HG03045 (cell line): ENCODE results near the gene MANSC4.

ENCODE experiments used
- ATAC-seq: cut with Tn5 transposase; IDR thresholded peaks from one replicate; pipeline ENCODE4 v1.9.1; 2021; ENCODE audit warnings: mild to moderate bottlenecking, moderate library complexity; ENCODE audit not compliant: unreplicated experiment

MANSC4 gene

GRCh38 chr12:27779920-27780611, at the start of gene MANSC4, which contains the start of gene KLHL42:
MANSC4 (minus strand) TSS chr12:27780236; CDS start chr12:27771276, 8,960 bp downstream.
KLHL42 (plus strand) TSS chr12:27780233; CDS start chr12:27780331, 98 bp downstream.
- ATAC-seq = peak; percentile 78

GRCh38 chr12:27828196-27828595, 48.2 kb upstream of the MANSC4 start:
- ATAC-seq = no peak

DNA sequence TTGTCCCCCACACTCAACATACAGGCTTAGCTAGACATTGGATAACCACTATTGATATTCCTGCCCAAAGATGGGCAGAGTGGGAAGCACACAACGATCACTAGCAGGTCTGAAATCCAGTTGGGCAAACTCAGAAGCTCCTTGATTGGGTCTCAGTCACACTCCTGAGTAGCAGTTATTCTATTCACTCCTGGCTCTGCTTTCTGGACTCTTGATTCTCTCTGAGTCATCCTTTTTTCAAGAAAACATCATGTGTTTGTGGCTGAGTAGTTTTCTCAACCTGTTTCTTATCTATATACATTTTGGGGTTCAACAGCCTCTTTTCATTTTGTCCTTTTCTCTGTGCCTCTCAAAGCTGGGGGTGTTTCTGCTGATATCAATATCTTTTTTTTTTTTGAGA, 46.0 kb upstream of the MANSC4 start:
- no peak for ATAC-seq

DNA sequence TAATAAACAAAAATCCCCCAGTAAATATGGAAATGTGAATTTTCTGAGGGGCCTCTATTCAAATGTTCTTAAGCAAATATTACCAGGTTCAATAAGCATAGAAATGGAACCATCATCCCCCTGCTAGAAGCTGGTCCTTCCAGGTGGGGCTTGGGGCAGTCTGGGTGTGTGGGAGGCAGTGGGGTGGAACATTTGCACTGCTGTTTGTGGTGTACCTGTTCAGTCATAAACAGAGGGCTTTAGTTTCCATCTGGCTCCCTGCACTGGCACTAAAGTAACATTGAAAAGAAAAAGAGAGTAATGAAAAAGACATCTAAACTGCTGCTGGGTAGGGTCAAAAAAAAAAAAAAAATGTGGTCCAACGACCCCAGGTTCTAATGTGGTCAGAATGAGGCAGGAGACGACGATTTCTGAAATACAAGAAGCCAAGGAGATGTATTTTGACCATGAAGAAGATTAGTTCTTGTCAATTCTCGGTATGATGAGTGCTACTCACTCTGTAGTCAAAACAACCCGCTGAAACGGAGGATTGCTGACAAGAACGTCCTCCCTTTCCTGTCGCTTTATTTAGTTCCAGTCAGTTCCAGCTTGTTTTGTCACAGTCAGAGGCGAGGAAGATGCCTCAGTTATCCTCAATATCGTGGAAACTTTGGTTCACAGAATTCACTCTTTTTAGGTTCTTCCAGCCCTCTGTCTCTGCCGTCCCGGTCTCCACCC, 44.2 kb upstream of the MANSC4 start:
- peak; percentile 67 for ATAC-seq

- ATAC-seq = no peak
Measured at GRCh38 chr12:27823038-27823437, 43.0 kb upstream of the MANSC4 start.

DNA sequence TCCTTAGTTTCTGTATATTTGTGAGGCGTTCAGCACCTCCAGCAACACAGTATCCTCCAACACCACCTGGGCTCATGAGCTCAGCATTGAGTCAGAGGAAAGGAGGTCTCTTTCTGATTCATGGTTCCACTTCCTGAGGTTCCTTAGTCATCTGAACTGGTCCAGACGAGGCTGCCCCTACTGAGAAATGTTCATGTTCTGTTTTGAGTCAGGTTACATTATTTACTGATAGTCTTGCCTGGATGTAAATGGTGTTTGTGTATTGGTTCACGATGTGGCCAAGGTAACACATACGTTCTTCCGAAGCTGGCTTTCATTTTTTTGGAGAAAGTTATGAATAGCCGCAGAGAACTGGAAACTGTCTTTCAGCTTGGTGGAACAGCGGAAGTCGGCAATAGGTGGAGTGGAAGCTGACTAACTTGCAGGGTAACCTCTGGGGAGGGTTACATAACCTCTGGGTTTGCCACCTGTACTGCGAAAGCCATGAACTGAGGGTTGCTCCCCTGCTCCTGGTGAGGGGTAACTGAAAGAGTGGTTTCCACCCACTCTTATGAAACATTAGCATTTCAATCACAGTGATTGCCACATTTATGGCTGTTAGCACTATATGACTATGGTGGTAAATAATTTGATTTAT, 42.2 kb upstream of the MANSC4 start:
- ATAC-seq = peak; percentile 72

DNA sequence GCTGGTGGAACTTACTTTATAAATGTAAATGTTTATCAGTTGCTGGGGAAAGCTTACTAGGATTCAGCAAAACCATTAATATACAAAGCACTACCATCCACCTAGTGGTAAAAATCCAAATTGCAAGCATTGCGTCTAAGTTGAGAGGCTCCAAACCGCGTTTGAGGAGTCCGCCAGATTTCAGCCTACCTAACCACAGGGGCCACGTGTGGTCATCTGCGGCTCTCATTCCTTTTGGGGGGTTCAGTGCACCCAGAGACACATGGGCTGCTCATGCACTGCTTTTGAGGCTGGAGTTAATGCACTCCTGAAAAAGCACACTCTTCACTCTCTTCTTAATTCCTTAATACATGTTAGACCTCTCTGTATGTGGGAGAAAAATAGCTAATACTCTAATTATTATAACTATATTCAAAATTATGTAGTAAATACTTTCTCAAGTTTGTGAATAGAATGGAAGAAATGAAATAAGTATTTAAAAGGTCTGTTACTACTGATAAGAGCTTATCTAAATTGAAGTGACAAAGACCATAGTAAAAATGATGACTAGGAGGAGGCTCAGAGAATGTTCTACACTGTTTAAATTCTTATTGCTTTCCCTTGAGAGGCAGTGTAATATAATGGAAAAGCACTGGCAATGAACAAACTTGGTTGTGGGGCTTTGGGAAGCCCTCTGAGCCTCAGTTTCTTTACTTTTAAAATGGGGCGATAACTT, 41.4 kb upstream of the MANSC4 start:
- no peak for ATAC-seq

- no peak for ATAC-seq
Measured at GRCh38 chr12:27820564-27820963, 40.5 kb upstream of the MANSC4 start.

DNA sequence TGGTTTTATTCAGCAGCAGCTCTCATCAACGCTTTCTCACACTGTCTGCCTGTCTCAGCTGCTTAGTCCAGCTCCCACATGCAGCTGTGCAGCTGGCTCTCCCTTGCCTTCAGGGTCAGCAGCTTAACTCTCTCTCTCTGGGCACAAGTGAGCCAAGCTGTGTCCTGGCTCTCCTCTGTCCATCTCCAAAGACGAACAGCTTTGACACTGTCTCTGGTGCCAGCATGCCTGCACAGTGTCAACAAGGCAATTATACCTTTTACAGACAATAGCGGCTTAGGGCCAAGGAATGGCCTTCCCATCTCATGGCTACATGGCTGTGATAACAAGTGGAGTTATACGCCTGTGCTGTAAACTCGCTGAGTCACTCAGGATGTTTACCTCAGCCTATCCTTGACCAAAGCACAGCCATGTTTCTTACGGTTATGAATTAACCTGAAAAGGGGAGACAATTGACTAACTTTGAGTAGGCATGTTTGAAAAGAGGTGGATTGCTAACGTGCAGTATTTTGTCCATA, 38.4 kb upstream of the MANSC4 start:
- no peak for ATAC-seq

DNA sequence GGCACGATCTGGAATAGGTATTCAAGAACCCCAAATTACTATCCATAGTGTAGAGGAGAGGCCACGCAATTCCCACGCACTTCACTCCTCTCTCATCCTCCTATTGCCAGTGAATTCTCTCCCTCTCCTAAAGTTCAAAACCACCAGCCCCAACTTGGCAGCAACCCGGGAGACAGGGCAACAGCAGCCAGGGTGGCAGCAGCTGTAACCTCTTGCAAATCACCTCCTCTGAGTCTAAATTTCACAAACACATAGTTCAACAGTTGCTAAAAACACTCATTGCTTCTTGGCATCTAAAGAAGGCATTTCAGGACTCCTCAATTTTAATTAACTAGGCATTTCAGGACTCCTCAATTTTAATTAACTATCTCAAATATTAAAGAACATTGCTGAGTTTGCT, 37.7 kb upstream of the MANSC4 start:
- ATAC-seq = no peak

DNA sequence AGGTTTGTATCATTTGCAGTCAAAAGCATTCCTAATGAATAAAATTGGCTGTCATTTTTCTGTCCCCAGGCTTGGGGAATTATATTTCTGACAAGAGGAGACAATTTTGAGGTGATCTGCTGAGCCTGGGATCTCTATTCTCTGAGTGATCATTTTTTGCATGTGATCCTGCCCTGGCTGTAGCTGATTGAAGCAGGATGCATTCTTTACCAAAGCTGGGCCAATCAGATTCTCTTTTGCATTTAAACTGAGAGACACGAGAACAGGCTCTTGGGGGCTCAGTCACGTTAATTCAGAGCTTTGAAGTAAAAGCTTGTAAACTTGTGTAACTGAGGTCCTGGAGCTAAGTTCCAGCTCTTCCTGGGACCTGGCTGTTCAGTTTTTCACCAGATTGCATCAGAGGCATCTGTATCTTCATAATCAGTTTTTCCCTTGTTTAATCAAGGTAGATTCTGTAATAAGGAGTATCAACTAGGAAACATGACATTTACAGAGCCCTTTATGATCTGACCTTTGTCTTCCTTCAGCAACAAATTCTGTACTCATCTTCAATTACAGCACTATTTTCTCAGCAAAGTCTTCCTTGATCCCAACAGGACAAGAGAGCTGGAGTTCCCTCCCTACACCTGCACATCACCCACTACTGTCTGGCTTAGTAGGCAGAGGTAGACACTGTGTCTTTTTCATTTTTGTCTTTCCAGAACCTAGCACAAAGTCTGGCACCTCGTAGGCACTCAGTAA, 35.0 kb upstream of the MANSC4 start:
- no peak for ATAC-seq

DNA sequence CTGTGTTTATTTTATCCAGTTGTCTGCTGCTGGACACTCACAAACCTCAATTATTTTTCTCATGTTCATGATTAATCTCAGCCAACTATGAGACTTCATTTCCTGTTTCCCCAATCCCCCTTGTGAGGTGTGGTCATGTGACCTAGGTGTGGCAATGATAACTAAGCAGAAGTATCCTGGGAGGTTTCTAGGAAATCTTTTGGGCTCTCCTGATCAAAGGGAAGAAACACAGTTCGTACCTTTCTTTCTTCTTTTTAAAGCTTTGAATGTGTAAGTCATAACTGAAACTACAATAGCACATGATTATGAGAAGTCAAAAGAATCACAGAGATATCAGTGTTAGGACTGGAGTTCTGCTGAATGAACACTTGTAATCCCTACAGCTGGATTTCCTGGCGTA, 34.4 kb upstream of the MANSC4 start:
- no peak for ATAC-seq

DNA sequence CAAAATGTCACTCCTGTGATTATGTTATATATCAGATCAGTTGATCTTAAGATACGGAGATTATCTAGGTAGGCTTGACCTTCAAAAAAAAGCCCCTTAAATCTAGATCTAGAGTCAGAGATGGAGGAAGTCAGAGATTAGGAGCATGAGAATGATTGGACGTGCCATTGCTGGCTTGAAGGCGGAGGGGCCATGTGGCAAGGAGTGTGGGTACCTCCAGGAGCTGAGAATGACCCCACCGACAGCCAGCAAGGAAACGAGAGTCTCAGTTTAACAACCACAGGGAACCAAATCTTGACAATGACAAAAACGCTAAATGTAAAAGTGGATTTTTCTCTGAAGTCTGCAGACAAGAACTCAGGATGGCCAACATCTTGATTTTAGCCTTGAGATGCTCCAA, 32.5 kb upstream of the MANSC4 start:
- no peak for ATAC-seq

GRCh38 chr12:27810756-27811155, 30.7 kb upstream of the MANSC4 start:
- no peak for ATAC-seq

GRCh38 chr12:27808841-27809240, 28.8 kb upstream of the MANSC4 start:
- ATAC-seq = no peak

DNA sequence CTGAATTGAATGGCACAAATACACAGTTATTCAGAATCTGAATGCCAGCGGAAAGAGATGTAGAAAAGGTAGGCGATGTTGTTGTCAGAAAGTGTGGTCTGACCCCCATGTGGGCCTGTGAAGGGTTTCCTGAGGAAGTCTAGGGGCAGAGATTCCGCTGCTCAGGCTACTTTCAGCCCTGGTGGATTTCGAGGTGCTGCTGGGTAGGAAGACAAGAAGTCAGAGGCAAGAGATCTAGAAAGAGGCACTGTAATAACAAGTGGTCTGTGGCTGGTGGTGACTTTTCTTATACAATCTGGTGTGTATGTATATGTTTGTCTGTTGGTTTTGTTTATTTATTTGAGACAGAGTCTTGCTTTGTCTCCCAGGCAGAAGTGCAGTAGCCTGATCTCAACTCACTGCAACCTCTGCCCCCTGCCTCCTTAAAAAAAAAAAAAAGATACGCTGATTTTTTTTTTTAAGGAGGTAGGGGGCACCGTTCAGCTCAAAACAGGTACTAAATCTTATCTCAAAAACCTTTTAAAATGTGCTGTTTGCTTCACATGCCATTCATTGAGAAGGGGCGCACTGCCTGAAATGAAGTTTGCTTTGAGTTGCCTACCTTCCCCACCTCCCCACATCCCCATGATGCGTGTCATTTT, 27.1 kb upstream of the MANSC4 start:
- no peak for ATAC-seq

DNA sequence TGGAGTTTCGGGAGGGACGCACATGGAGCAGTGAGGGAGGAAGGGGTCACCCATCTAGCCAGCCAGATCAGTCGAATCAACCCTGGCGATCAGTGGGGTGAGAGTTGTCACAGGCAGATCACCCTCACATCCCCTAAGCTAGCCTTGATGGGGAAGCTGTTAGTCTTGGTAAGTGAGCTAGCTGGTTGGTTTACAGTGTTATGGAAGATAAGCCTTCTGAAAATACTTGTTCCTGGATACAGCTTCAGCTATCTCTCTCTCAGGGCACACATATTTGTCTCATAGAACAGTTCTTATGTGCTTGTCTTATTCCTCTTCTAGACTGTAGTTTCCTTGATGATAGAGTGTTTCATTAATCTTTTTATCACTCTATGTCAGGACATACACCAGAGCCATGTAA, 26.2 kb upstream of the MANSC4 start:
- no peak for ATAC-seq

DNA sequence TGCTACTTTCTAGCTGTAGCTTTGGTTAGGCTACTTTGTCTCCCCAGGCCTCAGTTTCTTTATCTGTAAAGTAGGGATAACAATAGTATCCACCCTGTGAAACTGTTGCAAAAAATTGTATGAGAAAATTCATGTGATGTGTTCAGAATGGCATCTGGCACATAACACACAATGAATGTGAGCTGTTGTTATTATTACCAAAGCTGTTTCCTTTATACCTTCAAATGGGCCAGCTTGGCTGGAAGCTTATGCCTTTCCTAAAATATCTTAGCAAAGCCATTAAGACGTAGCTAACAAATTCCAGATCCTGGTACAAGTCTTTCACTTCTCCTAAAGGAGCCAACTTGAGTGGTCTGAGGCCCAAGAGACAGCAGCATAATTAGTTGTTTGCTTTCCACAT, 25.2 kb upstream of the MANSC4 start:
- ATAC-seq = no peak

- ATAC-seq = no peak
Measured at GRCh38 chr12:27802936-27803335, 22.9 kb upstream of the MANSC4 start.

DNA sequence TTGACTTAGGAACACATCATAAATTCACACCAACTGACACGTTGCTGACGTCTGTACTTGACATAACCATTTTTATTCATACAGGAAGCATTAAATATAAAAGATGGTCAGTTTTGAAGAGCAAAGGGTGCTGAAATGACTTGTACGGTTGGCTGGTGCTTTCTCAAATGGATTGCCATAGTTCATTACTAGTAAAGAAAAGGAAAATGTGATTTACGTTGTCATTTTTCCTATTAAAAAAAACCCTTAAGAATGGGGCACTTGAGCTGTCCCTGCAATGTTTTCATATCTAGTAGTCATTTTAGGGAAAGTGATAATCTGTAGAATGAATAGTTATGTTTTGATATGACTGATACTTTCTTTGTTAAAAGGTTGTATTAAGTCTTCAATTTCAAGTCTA, 22.5 kb upstream of the MANSC4 start:
- ATAC-seq = no peak
